Activated CD8-positive, alpha-beta memory T cell treated with anti-CD3 and anti-CD28 coated beads for 4 hours (primary cell): ENCODE measurements around the gene COL20A1.

Experiments
- DNase-seq, 2 donors: peaks; one replicate each; pipeline ENCODE4 v3.0.0-alpha.2; 2020; ENCODE audit warnings: low read depth in 2 of 2

The COL20A1 gene

DNA sequence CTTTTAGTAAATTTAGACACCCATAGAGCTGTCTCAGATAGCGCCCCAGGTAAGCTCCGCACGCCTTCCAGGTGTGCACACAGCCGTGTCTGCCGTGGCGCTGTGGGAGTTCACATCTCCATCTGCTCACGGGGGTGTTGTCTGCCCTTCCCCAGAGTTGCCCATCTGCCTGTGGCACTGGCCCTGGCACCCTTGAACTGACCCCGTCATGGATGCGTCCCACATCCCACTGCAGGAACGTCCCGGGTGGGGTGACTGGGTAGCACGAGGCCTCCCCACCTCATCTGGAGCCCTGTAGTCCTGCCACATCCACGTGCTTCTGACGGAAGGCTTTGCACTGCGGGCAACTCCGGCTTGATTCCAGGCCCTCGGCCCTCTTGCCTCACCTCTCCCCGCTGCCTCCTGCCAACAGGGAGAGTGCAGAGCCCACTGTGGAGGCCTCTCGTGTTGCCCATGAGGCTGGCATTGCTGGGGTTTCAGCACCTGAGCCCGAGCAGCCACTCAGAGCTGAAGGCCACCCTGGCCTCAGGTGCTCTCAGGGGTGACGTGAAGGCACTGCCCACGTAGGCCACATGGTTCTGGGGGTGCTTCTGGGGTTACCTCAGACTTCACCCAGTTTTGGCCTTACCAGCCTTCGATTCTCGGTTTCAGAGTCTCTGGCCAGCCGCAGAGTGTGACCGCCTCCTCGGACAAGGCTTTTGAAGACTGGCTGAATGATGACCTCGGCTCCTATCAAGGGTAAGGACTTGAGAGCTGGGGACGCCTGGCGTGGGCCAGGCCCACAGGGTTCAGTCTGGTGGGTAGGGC, 15.3 kb upstream of the COL20A1 start:
- no peak for DNase-seq

DNA sequence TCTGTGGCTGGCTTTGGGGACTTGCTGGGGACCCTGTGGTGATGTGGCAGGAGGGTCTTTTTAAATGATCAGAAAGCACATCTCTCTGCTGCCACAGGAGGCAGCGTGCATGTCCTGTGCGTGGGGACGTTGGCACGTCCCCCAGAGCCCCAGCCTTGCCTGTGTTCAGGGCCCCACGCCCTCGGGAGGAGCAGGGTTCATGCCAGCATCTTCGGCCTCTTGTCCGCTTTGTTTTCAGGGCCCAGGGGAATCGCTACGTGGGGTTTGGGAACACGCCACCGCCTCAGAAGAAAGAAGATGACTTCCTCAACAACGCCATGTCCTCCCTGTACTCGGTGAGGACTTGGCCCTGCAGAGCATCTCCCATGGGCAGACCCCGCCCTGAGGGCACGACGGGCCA, 14.3 kb upstream of the COL20A1 start:
- DNase-seq = no peak

DNA sequence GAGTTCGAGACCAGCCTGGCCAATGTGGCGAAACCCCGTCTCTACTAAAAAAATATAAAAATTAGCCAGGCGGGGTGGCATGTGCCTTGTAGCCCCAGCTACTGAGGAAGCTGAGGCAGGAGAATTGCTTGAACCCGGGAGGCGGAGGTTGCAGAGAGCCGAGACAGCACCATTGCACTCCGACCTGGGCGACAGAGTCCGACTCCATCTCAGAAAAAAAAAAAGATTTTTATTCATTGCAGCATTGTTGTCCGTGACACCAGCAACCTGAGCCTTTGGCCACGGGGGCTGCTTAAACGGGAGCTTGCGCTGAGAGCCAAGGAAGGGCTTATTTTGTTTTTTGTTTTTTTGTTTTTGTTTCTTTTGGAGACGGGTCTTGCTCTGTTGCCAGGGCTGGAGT, 13.1 kb upstream of the COL20A1 start:
- DNase-seq = no peak

DNA sequence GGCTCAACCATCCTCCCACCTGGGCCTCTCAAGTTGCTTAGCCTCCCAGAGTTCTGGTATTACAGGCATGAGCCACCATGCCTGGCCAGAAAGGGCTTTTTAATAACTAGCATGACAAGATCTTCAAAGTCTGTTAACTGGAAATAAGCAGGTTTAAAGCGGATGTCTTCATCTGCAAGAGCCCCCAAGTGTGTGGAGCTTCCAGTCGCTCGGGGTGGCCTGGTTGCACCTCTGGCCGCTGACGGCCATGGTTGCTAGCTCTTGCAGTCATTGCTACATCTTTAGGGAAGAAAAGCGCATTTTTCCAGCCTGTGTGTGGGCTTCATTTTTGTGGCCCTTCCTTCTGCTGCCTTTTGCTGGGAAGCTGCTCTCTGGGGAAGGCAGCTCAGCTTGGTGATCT, 12.6 kb upstream of the COL20A1 start:
- DNase-seq = no peak

DNA sequence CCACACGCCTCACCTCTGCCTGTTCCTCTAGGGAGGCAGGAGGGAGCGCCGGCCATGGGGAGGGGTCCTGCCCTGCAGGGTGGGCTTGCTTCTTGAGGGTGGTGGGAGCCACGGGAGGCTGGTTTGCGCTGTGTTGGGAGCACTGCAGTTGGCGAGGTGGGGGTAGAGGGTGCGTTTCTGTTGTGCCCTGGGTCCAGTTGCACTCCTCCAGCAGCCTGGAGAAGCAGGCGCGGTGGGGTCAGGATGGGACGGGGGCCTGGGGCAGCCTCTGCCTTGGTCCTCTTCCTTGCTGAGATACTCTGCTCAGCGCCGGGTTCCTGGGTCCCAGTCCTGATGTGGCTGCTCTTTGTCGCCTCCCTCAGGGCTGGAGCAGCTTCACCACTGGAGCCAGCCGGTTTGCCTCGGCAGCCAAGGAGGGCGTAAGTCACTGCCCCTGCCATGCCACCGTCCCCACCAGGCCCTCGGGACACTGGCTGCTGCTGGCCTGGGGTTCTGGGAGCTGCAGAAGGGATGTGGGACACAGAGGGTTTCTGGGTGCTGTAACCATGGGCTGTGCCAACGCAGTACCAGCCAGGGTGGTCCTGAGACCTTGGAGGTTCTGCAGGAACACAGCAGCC, 11.9 kb upstream of the COL20A1 start:
- DNase-seq = no peak

DNA sequence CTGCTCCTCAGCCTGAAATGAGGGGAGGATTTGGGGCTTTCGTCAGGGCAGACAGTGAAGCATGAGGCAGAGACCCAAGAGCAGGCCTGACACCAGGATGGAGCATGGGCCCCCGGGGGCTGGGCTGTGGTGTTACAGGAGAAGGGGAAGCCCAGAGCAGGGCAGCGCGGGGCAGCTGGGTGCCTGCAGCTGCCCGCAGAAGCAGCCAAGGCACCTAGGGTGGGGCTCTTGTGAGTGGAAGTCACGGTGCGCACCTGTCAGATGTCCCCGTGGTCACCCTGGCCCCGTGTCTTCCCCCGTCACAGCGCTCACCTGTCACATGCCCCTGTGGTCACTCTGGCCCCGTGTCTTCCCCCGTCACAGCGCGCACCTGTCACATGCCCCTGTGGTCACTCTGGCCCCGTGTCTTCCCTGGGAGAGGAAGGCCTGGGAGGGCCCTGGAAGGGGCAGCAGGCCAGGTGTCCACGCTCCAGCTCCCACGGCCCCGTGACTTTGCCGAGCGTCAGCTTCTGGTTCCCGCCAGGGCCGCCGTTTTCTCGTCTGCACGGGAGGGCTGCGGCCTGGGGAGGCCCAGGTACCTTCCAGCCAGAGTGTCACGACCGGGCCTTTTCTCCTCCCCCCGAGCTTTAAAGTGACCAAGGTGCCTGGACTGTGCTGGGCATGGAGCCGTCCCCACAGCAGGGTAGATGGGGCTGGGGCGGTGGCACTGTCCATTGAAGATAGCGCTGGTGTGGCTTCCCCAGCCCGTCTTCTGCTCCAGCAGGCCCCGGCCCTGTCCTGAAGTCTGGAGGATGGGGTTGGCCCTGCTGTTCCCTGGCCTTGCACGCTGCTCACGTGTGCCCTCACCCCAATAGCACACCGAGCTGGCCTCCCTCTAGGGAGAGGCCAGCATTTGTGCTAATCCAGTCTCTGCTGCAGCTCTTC, 11.0 kb upstream of the COL20A1 start:
- DNase-seq = no peak

DNA sequence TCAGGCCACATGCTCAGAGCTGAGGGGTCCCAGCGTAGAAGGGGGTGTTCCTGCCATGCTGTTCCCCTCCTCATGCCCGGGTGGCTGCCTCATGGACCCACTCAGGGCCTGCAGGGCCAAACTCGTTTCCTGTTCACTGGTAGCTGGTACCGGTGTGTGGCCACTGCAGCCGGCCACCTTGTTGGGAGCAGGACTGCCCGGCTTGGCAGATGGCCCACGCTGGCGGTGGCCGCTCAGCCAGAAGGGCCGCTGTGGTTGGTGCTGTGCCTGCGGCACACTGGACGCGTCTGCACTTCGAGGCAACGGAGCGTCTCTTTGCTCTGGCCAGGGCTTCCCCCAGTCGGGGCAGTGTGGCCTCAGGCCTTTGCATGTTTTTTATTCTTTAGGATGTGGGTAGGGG, 10.0 kb upstream of the COL20A1 start:
- DNase-seq = no peak

DNA sequence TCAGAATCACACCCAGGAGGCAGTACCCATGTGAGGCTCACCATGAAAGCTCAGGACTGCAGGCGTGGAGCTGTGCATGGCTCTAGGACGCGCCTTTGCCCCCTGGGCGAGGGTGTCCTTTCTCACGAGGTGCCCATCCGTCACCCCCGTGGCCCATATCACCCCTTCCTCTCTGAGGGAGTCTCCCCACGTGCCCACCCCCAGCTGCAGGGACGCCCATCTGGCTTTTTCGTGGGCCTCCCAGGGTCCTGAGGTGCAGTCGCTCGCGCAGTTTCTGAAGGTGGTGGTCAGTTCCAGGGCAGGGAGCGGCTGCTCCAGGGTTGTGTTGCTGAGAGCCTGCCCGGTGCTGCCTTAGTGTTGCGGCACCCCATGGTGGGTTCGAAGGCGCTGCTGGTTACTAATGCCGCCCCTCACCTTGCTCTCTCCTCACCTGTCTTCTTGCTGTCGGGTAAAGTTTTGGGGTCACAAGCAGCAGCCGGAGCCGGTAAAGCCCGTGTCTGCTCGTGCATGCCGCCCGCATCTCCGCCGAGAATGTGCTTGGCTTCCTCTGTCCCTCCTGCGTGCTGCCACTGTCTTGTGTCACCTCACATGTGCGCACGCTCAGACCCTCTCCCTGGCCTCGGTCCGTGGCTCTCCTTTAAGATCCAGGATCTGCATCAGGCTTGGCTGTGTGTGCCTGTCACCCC, 9.4 kb upstream of the COL20A1 start:
- DNase-seq = no peak

DNA sequence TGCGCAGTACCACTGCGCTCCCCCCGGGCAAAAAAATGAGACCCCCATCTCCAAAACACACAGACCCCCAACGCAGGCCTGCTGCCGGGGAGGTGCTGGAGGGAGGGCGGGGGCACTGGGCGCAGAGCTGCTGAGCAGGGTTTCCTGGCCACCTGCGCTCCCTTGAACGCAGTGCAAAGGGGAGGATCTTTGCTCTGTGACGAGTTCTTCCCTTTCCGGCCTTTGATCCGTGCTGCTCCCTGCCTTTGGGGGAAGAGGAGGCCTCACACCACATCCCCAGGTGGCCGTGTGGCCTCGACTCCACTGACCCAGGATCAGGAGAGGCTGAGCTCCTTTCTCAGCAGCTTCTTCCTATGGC, 8.9 kb upstream of the COL20A1 start:
- DNase-seq = no peak

DNA sequence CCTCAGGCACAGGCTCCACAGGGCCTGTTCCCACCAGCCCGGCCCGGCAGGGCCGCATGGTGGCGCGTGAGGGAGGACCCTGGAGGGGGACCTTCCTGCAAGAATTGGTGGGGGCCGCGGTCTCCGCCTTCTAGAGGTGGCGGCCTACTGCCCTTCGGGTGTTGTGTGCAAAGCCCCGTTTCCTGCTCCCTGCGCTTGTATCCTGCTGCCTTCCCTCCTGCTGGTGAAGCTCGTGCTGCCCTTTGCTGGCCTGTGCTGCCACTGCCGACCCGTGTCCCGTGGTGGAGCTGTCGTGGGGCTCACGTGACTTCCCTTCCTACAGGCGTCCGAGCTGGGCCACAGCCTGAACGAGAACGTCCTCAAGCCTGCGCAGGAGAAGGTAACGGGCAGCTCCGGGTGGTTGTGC, 8.4 kb upstream of the COL20A1 start:
- no peak for DNase-seq

DNA sequence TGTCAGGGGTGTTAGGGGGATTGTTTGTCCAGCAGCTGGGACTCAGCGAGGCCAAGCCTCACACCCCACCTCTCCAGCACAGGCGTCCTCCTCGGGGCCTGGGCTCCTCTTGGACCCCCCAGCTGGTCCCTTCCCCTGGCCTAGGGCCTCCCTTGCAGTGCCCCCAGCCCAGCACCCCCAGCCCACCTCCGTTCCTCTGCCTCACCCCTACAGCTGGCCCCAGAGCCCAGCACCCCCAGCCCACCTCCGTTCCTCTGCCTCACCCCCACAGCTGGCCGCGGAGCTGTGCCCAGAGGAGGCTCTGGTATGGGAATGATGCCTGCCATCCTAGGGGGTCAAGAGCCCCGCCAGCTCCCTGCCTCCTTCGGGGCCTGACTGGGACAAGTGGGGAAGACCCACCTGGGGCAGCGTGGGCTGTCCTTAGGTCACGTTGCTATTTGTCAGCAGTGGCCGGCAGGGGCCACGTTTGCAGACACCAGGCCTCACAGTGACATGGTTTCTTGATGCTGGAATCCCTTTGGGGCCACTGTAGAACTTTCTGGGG, 7.9 kb upstream of the COL20A1 start:
- no peak for DNase-seq

DNA sequence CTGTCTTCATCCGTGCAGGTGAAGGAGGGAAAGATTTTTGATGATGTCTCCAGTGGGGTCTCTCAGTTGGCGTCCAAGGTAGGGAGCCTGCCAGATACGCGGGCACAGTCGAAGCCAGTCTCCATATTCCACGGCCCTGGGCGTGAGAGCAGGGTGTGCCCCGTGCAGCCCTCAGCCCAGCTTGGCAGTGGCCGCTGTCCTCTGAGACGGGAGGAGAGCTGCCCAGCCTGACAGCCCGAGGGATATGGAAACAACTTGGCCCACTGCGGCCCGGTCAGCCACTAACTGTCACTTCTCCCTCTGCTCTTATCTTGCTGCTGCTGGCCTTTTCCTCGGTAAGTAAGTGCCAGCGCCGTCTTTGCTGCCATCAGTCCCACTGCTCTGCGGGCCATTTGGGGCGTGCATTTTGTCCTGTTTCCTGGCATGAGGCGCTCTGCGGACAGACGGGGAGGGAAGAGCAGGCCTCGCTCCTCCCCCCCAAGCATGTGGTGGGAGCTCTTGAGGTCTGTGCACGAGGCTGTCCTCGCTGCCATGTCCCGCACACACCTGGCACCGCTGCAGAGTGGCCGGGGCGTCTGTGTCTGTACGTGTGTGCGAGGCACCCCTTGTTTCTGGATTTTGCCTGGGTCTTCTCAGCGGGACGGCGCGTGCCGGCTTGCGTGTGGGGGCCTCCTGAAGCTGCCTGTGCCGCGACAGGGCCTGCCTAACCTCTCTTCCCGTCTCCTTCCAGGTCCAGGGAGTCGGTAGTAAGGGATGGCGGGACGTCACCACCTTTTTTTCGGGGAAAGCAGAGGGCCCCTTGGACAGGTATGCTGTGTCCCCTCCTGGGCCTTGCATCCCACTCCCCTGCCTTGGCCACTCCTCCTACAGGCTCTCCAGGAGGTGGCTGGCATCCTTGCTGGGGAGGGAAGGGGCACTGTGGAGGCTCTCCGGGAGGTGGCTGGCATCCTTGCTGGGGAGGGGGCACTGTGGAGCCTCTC, 7.1 kb upstream of the COL20A1 start:
- DNase-seq = no peak

DNA sequence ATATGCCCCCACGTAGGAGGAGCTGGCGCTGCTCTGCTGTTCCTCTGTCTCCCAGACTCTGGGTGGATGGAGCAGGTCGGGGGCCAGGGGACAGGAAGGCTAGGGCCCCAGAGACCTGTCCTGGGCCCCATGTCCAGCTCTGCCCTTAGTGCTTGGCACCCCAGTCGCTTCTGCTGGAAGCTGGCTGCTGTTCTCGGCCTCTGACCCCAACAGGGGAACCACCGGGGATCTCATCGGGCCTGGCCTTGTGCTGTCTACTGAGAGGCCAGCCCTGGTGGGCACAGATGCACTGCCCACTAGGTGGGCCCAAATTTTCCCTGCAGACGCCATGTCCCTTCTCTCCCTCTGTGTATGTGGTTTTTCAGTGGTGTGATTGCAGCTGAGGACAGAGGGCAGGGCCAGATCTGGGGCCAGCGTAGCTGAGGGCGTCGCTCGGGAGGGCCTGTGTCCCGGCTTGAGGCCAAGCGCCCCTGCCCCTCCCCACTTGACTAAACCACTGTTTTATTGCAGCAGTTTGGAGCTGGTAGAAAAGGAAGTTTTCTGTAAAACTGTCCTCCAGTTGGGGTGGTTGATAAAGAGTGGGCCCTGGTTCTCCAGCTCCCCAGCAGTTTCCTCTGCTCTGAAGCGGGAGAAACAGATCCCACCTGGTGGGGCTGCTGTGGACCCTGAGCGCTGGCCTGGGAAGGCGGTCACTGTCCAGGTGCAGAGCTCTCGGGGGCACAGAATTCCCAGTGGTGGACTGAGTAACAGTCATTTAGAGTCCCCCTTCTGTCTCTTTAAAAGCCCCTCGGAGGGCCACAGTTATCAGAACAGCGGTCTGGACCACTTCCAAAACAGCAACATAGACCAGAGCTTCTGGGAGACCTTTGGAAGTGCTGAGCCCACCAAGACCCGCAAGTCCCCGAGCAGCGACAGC, 5.9 kb upstream of the COL20A1 start:
- DNase-seq = no peak

DNA sequence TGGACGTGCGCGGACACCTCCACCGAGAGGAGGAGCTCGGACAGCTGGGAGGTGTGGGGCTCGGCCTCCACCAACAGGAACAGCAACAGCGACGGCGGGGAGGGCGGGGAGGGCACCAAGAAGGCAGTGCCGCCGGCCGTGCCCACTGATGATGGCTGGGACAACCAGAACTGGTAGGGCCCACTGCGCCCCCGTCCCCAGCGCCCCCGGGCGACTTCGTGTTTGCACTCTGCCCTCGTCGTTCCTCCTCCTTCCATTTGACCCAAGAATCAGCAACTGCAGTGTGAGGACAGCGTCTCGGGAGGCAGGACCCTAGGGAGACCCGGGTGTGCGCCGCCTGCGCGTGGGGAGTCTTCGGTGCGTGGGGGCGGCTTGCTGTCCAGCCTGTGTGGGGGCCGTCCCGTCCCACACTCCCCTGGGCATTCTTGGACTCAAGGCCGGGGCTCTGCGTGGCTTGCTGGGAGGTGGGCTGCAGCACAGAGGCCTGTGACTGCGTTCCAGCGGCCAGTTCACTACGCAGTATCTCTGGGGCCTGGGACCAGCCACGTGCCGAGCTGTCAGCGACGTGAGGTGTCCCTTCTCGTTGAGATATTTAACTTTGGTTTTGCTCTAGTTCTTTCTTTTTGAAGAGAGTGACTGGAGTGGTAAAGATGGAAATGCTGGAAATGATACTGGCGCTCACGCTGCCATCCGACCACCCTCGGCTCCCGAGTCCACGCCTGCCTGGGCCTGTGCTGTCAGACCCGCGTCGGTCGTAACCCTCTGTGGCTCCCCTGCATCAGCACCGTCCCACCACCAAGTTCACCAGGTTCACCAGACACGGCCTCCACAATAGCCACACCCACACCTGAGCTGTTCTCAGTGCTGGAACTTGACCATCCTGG, 5.0 kb upstream of the COL20A1 start:
- no peak for DNase-seq

DNA sequence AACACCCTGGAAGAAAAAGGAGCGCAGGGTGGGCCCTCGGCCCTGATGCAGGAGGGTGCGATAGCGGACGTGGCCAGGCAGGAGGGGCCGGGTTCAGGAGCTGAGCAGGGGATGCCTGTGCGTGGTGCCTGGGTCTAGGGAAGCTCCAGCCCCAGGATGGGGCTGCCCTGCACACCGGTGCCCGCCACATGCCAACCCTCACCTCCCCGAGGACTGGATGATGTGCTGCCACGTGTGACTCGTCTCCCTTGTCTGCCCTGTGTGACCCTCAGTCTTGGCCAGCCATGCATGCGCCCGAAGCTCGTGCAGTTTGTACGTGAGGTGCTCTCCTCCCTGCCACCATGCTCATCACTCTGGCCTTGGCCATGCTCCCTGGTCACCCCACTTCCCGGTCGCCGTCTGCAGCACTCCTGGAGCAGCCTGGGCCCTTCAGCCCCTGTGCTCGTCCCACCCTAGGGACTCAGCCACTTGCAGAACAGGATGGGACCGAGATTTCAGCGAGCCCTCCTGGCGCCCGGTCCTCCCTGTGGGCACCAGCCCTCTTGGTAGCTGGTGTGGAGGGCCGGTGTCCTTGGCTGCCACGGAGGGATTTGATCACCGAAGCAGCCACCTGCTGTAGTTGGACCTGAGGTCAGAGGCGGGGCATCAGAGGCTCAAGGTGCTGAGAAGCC, 4.3 kb upstream of the COL20A1 start:
- DNase-seq = no peak

DNA sequence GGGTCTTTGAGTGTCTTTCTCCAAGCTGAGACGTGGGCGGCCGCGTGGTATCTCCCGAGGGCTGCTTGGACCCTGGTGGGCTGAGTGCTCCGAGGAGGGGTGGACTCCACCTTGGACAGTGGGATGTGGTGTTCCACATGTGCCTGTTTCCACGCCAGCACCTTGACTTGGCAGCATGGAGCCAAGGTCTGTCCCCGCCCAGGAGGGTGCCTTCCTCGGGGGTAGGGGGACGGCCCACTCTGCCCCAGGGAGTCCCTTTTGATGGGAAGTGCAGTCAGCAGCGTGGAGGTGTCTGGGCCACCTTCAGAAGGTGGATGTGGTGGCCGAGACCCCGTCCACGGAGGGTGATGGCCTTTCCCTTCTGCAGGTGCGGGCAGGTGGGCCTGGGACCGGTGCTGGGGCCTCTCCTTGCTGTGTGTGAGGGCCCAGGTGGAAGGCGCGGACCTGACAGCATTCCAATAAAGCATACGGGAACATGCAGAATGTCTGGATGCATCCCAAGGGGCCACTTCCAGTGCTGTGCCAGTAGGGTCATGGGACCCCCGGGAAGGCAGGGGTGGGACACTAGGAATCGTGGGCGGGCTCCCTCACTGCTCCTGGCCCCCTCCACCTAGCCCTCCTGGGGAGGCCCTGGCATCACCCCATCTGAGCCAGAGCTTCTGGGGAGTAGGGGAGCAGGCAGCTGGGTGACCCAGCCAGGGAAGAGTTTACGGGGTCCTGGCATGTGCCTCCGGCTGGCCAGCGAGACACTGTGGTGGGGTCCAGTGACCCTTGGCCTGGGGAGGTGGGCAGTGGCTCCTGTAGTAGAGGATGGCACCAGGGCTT, 3.5 kb upstream of the COL20A1 start:
- DNase-seq = no peak

DNA sequence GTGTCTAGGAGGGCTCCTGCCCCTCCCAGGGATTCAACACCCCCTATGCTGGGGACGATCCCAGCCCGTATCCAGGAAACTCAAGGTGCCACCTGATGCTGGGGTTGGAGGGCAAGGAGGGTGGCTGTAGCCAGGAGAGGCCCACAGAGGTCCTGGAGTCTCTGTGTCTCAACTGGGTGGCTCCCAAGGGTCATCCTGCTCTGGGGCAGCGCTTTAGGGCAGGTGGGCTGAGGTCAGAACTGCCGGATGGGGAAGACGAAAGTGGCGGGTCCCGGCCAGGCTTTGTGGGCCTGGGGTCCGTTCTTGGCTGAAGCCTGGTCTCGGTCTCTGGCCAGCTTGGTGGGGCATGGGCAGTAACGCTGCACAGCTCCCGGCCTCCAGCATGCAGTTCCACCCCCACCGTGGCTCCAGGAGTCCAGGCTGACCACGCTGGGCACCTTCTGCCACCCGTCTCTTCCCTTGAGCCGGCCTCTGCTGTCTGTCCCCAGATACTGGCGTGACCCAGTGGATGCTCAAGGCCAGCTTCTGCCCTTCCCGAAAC, 2.8 kb upstream of the COL20A1 start:
- no peak for DNase-seq
